ENCODE results near the gene GBP1. TPM values are rescaled to one million over a fixed set of nuclear protein-coding genes. Genes with fewer than 3 reads are reported as not detected.

GBP1 gene
- total and polyA plus RNA-seq, 2 of the 4 experiments (the other 2 are of a cell fraction), result 39.3 to 118 TPM

DNA sequence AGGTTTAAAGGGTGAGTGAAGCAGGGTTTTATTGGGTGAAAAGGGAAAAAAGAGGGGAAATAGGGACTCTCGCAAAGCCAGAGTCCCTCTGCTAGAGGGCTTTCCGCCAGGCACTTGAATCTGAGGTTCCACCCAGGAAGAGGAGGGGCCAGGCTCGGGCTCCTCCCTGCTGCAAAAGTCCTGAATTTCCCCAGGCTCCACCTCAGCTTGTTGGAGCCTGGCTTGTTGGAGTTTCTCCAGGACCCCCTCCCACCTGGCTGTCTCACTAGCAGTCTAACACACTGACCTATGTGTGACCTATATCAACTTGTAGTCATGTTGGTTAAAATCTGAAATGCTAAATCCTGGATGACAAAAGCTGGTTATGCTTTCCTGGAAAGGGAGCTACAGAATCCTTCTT lies 35.4 kb upstream of the GBP1 start:
- no peak overlapping the region for H3K14ac ChIP-seq (replicated peaks; ENCODE audit: low read depth, low read length)
- POLR2A ChIA-PET (ENCODE audit: unreplicated experiment), result no interaction called here
- H3K23ac ChIP-seq (ENCODE audit: low read depth, low read length), result no peak overlapping the region
- H2AK5ac ChIP-seq (ENCODE audit: low read depth, low read length), result no peak overlapping the region
- no CpG with 5 or more reads among the region's 3 CpGs for WGBS, 2 experiments (ENCODE audit: extremely low coverage in 2 of 2, insufficient read length in 1 of 2)
- no peak overlapping the region for H4K91ac ChIP-seq (ENCODE audit: insufficient read depth, low read depth, low read length)
- no peak overlapping the region for H3K56ac ChIP-seq (ENCODE audit: extremely low read depth, insufficient read depth, low read length)
- H2BK15ac ChIP-seq (ENCODE audit: low read depth, low read length), result no peak overlapping the region
- no peak overlapping the region for H3K27ac ChIP-seq (ENCODE audit: insufficient read depth, low read length)
- dilution Hi-C loops (cut with HindIII; ENCODE audit: low sequenced_read_pairs, unreplicated experiment) (no loop called here), intact Hi-C loops (cut with micrococcal nuclease) (no loop called here), in situ Hi-C loops (cut with MboI; ENCODE audit: low sequenced_read_pairs) (no loop called here)
- H3K27me3 ChIP-seq (ENCODE audit: control insufficient read depth, insufficient read depth, low read length), result no peaks in the 10 kb centered on the region
- DNase-seq, result no peak
- H3K9me1 ChIP-seq (ENCODE audit: insufficient read depth, low read length), result no peaks in the 10 kb centered on the region
- no peak for ATAC-seq (ENCODE audit: low read depth)
- no peak overlapping the region for H3K9ac ChIP-seq (ENCODE audit: low read depth, low read length)
- H2BK5ac ChIP-seq (ENCODE audit: low read depth, low read length, poor library complexity, severe bottlenecking), result no peak overlapping the region
- H3K4me3 ChIP-seq (ENCODE audit: insufficient read depth, low read depth, low read length), result no peak overlapping the region
- no peak overlapping the region for H3K4me2 ChIP-seq (ENCODE audit: low read depth, low read length)
- no peaks in the 10 kb centered on the region for H3K9me3 ChIP-seq (ENCODE audit: control insufficient read depth, insufficient read depth, low read length)
- TF ChIP-seq, protein P1, sequence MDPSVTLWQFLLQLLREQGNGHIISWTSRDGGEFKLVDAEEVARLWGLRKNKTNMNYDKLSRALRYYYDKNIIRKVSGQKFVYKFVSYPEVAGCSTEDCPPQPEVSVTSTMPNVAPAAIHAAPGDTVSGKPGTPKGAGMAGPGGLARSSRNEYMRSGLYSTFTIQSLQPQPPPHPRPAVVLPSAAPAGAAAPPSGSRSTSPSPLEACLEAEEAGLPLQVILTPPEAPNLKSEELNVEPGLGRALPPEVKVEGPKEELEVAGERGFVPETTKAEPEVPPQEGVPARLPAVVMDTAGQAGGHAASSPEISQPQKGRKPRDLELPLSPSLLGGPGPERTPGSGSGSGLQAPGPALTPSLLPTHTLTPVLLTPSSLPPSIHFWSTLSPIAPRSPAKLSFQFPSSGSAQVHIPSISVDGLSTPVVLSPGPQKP (IDR thresholded peaks at IDR 0.05; ENCODE audit: borderline replicate concordance, low read depth, low read length), result no peak
- no peak for TF ChIP-seq SMC3 (IDR thresholded peaks at IDR 0.05; ENCODE audit: low read depth, low read length)
- TF ChIP-seq MAZ (IDR thresholded peaks at IDR 0.05; ENCODE audit: borderline replicate concordance, low read depth, low read length), result no peak
- TF ChIP-seq RFX5 (IDR thresholded peaks at IDR 0.05; ENCODE audit: low read depth, low read length), result no peak
- no peak overlapping the region for H2AK9ac ChIP-seq (replicated peaks; ENCODE audit: low read depth, low read length, poor library complexity)
- H3K18ac ChIP-seq (ENCODE audit: low read depth, low read length), result no peak overlapping the region
- H4K5ac ChIP-seq (ENCODE audit: low read depth, low read length), result no peak overlapping the region
- H3K4me1 ChIP-seq (ENCODE audit: control insufficient read depth, insufficient read depth, low read length), result no peaks in the 10 kb centered on the region
- H2BK20ac ChIP-seq (ENCODE audit: low read depth, low read length), result no peak overlapping the region
- no peak overlapping the region for H2BK120ac ChIP-seq (ENCODE audit: low read depth, low read length)
- no peaks in the 10 kb centered on the region for H3K79me1 ChIP-seq (ENCODE audit: low read depth in 1 of 2, low read length in 2 of 2)
- CTCF ChIA-PET, result no interaction called here
- no TSS peak for BruUV-seq (replicated peaks)
- no peak overlapping the region for H2AFZ ChIP-seq (replicated peaks; ENCODE audit: low read length, poor library complexity)
- no peaks in the 10 kb centered on the region for H4K20me1 ChIP-seq (ENCODE audit: insufficient read depth, low read length)
- no peak overlapping the region for H3K4ac ChIP-seq (ENCODE audit: low read depth, low read length)
- H3K36me3 ChIP-seq (ENCODE audit: control insufficient read depth, insufficient read depth, low read length), result no peaks in the 10 kb centered on the region
- no peak overlapping the region for H4K8ac ChIP-seq (ENCODE audit: low read depth in 2 of 2, low read length in 2 of 2)

Data from IMR-90 (cell line).